ENCODE measurements around the gene LDLR.

DNA sequence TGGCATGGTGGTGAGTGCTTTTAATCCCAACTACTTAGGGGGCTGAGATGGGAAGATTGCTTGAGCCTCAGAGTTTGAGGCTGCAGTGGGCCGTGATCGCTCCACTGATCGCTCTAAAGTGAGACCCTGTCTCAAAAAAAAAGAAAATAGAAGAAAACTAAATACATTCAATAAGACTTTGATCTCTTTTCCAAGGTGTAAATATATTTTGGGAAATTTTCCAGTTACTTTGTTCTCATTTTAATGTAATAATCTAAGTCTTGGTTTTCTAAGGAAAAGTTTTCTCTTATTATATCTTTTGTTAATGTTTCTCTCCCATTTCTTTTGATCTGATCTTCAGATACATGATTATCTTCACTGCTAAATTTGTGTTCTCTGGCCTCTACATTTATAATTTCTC lies 9.6 kb downstream of the LDLR start:
- TF ChIP-seq, protein P1, sequence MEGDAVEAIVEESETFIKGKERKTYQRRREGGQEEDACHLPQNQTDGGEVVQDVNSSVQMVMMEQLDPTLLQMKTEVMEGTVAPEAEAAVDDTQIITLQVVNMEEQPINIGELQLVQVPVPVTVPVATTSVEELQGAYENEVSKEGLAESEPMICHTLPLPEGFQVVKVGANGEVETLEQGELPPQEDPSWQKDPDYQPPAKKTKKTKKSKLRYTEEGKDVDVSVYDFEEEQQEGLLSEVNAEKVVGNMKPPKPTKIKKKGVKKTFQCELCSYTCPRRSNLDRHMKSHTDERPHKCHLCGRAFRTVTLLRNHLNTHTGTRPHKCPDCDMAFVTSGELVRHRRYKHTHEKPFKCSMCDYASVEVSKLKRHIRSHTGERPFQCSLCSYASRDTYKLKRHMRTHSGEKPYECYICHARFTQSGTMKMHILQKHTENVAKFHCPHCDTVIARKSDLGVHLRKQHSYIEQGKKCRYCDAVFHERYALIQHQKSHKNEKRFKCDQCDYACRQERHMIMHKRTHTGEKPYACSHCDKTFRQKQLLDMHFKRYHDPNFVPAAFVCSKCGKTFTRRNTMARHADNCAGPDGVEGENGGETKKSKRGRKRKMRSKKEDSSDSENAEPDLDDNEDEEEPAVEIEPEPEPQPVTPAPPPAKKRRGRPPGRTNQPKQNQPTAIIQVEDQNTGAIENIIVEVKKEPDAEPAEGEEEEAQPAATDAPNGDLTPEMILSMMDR (conservative IDR thresholded peaks at IDR 0.05; ENCODE audit: low read length) = no peak
- TF ChIP-seq EZH2phosphoT487 (IDR thresholded peaks at IDR 0.05; ENCODE audit: borderline replicate concordance, low read depth, low read length) = no peak

Data from OCI-LY7 (cell line).